Mammary epithelial cell (primary cell): Measurements from ENCODE around the gene MIOX.

Experiments
- CTCF ChIP-seq, 2 donors: IDR thresholded peaks in 1 of 2; conservative IDR thresholded peaks in 1 of 2; 2 replicates each; pipeline ENCODE4 v1.5.1; 2011 to 2012; ENCODE audit warnings: inconsistent platforms in 2 of 2, low read length in 2 of 2, mild to moderate bottlenecking in 2 of 2, control low read depth in 1 of 2, low read depth in 1 of 2; ENCODE audit not compliant: insufficient read depth in 1 of 2; ENCODE audit errors: extremely low read depth in 1 of 2
- EZH2 ChIP-seq: IDR thresholded peaks from 2 replicates; pipeline ENCODE4 v1.6.1; 2012; ENCODE audit warnings: low read length, inconsistent platforms, borderline replicate concordance

GRCh38 chr22:50507421-50507990 lies 20.8 kb downstream of the MIOX start, which contains the start of gene LMF2:
- TF ChIP-seq CTCF (conservative IDR thresholded peaks at IDR 0.05 in 1 of 2, IDR thresholded peaks at IDR 0.05 in 1 of 2; ENCODE audit: extremely low read depth in 1 of 2, insufficient read depth in 1 of 2, low read depth in 1 of 2, low read length in 2 of 2): no peak
- no peak for TF ChIP-seq EZH2
